Body of pancreas (tissue), 4 donors: Measurements from ENCODE around the gene MYO15B.

ENCODE experiments used
- CTCF ChIP-seq, 7 experiments: fragments of 450-650 bp in 4 of 7; fragments of 200-600 bp in 3 of 7; sonication (generic) in 3 of 7; IDR thresholded peaks; one replicate each; pipeline ENCODE4 v1.5.1; 2016 to 2019; ENCODE audit warnings: antibody characterized with exemption in 7 of 7
- POLR2A ChIP-seq, 3 donors: fragments of 450-650 bp; IDR thresholded peaks; one replicate each; pipeline ENCODE4 v1.6.1; 2016; ENCODE audit warnings: antibody characterized with exemption in 3 of 3, mild to moderate bottlenecking in 2 of 3

GRCh38 chr17:75664099-75664549, 76.5 kb downstream of the MYO15B start:
- TF ChIP-seq POLR2A (IDR thresholded peaks at IDR 0.05) (no peak), CTCF (IDR thresholded peaks at IDR 0.05) (no peak)
